ENCODE data around the gene AGBL2.
"Not testable (repeated sequence)": the region's sequence is repeated elsewhere in the genome, so short reads cannot be mapped to it uniquely, and the experiment has no call there.

Gene AGBL2

GRCh38 chr11:47688991-47689390 is 26.2 kb downstream of the AGBL2 start:
- DNase-seq = no peak

- no peak for DNase-seq
These were observed 27.1 kb downstream of the AGBL2 start for GRCh38 chr11:47688111-47688510.

GRCh38 chr11:47686704-47687103 is 28.5 kb downstream of the AGBL2 start:
- DNase-seq = not testable (repeated sequence)

GRCh38 chr11:47686151-47686550 is 29.0 kb downstream of the AGBL2 start:
- no peak for DNase-seq

GRCh38 chr11:47675851-47676250 is 39.3 kb downstream of the AGBL2 start:
- DNase-seq = no peak

GRCh38 chr11:47672283-47672730 is 42.9 kb downstream of the AGBL2 start:
- no peak for DNase-seq

GRCh38 chr11:47669856-47670255 is 45.3 kb downstream of the AGBL2 start:
- DNase-seq = no peak

GRCh38 chr11:47668665-47669064 is 46.5 kb downstream of the AGBL2 start:
- DNase-seq = no peak

GRCh38 chr11:47667555-47667954 is 47.6 kb downstream of the AGBL2 start:
- no peak for DNase-seq

- no peak for DNase-seq
These were observed 48.0 kb downstream of the AGBL2 start for GRCh38 chr11:47667135-47667534.

GRCh38 chr11:47664936-47665335 is 50.2 kb downstream of the AGBL2 start:
- DNase-seq = not testable (repeated sequence)

GRCh38 chr11:47661245-47661644 is 53.9 kb downstream of the AGBL2 start:
- DNase-seq = no peak

GRCh38 chr11:47659276-47659675 is 55.9 kb downstream of the AGBL2 start:
- DNase-seq = no peak

GRCh38 chr11:47656260-47656885 is 58.8 kb downstream of the AGBL2 start:
- no peak for DNase-seq

- no peak for DNase-seq
These were observed 63.2 kb downstream of the AGBL2 start for GRCh38 chr11:47651818-47652469.

GRCh38 chr11:47649276-47649675 is 65.9 kb downstream of the AGBL2 start:
- no peak for DNase-seq

- no peak for DNase-seq
These were observed 69.2 kb downstream of the AGBL2 start for GRCh38 chr11:47646019-47646418.

- DNase-seq = no peak
These were observed 69.7 kb downstream of the AGBL2 start for GRCh38 chr11:47645500-47645899.

- peak; percentile 97 for DNase-seq
These were observed 72.9 kb downstream of the AGBL2 start, which contains the start of gene MTCH2 for GRCh38 chr11:47642099-47642855. Gene MTCH2, minus strand, starts transcription at chr11:47642559. Its CDS starts 94 bp downstream, at chr11:47642465.

GRCh38 chr11:47641600-47642098 is 73.5 kb downstream of the AGBL2 start:
- no peak for DNase-seq

GRCh38 chr11:47640506-47640905 is 74.7 kb downstream of the AGBL2 start:
- DNase-seq = not testable (repeated sequence)

GRCh38 chr11:47636331-47636730 is 78.8 kb downstream of the AGBL2 start:
- not testable (repeated sequence) for DNase-seq

- no peak for DNase-seq
These were observed 83.7 kb downstream of the AGBL2 start for GRCh38 chr11:47631473-47631872.

- DNase-seq = no peak
These were observed 87.1 kb downstream of the AGBL2 start for GRCh38 chr11:47628026-47628425.
